Measurements from ENCODE around the gene LAMB3.

LAMB3 gene

GRCh38 chr1:209569455-209570207 is 82.6 kb downstream of the LAMB3 start:
- H3K27ac ChIP-seq (ENCODE audit: low read depth, low read length), result no peak overlapping the region
- no peaks in the 10 kb centered on the region for H3K9me3 ChIP-seq (ENCODE audit: control insufficient read depth, insufficient read depth, low read length)
- H3K36me3 ChIP-seq (ENCODE audit: control insufficient read depth, insufficient read depth, low read length), result no peaks in the 10 kb centered on the region
- H3K4me3 ChIP-seq (ENCODE audit: low read depth, low read length), result no peak overlapping the region
- no peak overlapping the region for H3K9ac ChIP-seq (ENCODE audit: low read depth, low read length)
- peaks cover 4% of the 10 kb centered on the region; the same call in 1 of the 2 replicates for H3K4me1 ChIP-seq (ENCODE audit: control insufficient read depth, insufficient read depth, low read length)
- H3K27me3 ChIP-seq (ENCODE audit: control insufficient read depth, insufficient read depth, low read length), result peaks cover 8% of the 10 kb centered on the region; the same call in 1 of the 2 replicates

GRCh38 chr1:209567698-209568175 is 84.5 kb downstream of the LAMB3 start:
- Histone ChIP-seq H3K4me1 (ENCODE audit: control insufficient read depth, insufficient read depth, low read length) (peaks cover 4% of the 10 kb centered on the region; the same call in 1 of the 2 replicates), H3K36me3 (ENCODE audit: control insufficient read depth, insufficient read depth, low read length) (no peaks in the 10 kb centered on the region), H3K9ac (ENCODE audit: low read depth, low read length) (no peak overlapping the region), H3K4me3 (ENCODE audit: low read depth, low read length) (no peak overlapping the region), H3K27me3 (ENCODE audit: control insufficient read depth, insufficient read depth, low read length) (peaks cover 10% of the 10 kb centered on the region), H3K27ac (ENCODE audit: low read depth, low read length) (no peak overlapping the region), H3K9me3 (ENCODE audit: control insufficient read depth, insufficient read depth, low read length) (no peaks in the 10 kb centered on the region)

GRCh38 chr1:209565759-209566678 is 86.2 kb downstream of the LAMB3 start:
- peaks cover 11% of the 10 kb centered on the region for H3K27me3 ChIP-seq (ENCODE audit: control insufficient read depth, insufficient read depth, low read length)
- H3K4me3 ChIP-seq (ENCODE audit: low read depth, low read length), result no peak overlapping the region
- no peak overlapping the region for H3K9ac ChIP-seq (ENCODE audit: low read depth, low read length)
- H3K4me1 ChIP-seq (ENCODE audit: control insufficient read depth, insufficient read depth, low read length), result peaks cover 4% of the 10 kb centered on the region; the same call in 1 of the 2 replicates
- H3K9me3 ChIP-seq (ENCODE audit: control insufficient read depth, insufficient read depth, low read length), result no peaks in the 10 kb centered on the region
- H3K27ac ChIP-seq (ENCODE audit: low read depth, low read length), result no peak overlapping the region
- no peaks in the 10 kb centered on the region for H3K36me3 ChIP-seq (ENCODE audit: control insufficient read depth, insufficient read depth, low read length)

Measured in HUES48 (cell line).